NK-92 (cell line): ENCODE results near the gene ACOXL.

Experiments used
- DNase-seq: peaks from one replicate; lab custom pipeline; 2025; ENCODE audit not compliant: unreplicated experiment; lab: John Stamatoyannopoulos, UW

ACOXL gene

DNA sequence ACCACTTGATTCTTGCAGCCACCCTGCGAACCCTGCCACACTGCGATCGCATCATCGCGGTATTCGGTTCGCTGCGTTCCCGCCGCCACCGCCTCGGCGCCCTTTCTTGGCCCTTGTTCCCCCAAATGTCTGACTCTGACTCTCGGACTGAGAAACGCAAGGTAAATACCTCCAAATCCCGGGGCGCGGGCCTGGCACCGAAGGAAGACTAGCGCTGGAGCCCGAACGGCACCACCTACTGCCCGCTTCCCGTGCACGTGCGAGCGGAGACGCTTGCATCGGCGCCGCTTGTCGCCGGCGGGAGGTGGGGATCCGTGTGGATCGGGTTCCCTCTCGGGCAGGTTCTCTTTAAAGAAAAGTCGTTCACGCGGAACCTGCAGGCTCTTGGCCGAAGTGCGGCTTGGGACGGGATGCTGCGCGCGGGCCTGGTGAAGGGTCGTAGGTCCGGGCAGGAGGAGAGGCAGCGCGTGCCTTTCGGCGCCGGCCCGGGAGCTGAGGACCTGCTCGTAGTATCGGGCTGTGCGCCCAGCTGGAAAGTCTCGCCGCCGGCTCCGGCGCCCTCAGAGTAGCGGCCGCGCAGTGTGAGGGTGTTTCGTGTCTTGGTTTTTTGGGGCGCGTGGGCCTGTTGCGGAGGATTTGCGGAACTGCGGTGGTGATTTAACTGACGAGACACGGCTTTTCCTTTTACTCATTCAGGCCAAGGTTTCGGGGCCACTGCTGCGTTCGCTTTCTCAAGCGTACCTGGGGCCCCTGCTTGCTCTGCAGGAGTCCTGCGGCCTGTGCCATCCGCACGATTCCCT is 388.9 kb downstream of the ACOXL start:
- DNase-seq: no peak

GRCh38 chr2:111121828-111122630 is 389.7 kb downstream of the ACOXL start:
- DNase-seq: no peak

- DNase-seq: no peak
These were observed 390.5 kb downstream of the ACOXL start for GRCh38 chr2:111122631-111123421.

DNA sequence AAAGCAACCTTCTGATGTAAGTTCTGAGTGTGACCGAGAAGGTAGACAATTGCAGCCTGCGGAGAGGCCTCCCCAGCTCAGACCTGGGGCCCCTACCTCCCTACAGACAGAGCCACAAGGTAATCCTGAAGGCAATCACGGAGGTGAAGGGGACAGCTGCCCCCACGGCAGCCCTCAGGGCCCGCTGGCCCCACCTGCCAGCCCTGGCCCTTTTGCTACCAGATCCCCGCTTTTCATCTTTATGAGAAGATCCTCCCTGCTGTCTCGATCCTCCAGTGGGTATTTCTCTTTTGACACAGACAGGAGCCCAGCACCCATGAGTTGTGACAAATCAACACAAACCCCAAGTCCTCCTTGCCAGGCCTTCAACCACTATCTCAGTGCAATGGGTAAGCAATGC is 391.4 kb downstream of the ACOXL start:
- no peak for DNase-seq

- no peak for DNase-seq
These were observed 394.2 kb downstream of the ACOXL start for GRCh38 chr2:111126581-111126980.

DNA sequence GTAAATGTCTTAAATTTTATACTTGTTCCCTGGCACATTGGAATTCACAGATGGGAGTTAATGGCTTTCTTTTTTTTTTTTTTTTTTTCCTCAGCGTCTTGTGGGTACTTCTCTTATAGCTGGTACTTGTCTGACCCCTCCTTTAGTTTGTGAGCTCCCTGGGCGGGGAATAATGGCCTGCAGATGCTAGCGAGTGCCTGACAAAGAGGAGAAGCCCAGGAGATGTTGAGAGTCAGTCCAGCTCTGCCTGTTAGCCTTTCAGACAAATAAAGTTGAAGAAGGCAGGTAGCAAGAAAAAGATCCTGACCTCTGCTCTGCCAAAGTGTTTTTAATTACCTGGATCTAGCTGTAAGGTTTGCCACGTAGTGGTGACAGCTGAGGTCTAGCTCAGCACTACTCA is 395.0 kb downstream of the ACOXL start:
- no peak for DNase-seq

GRCh38 chr2:111128096-111128495 is 395.7 kb downstream of the ACOXL start:
- no peak for DNase-seq

GRCh38 chr2:111133603-111134002 is 401.2 kb downstream of the ACOXL start:
- no peak for DNase-seq

GRCh38 chr2:111134055-111134454 is 401.7 kb downstream of the ACOXL start:
- DNase-seq: no peak

- no peak for DNase-seq
These were observed 403.0 kb downstream of the ACOXL start for GRCh38 chr2:111135237-111135909.

DNA sequence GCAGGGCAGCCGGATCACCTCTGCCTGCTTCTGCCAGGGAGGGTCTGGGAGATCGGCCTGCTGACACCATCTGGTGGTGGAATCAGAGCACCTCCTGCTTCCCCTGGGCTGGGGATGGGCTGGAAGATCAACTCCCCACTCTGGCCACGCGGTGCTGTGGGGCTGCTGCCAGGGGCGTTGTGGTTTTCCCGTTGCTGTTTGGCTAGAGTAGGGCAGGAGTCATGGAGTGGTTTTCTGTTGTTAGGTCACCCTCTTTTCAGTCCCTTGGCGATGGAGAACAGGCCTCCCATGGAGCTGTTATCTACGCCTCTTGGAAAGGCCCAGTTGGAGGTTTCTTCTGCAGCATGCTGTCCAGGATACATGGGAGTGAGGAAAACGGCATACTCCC is 403.5 kb downstream of the ACOXL start:
- DNase-seq: no peak

DNA sequence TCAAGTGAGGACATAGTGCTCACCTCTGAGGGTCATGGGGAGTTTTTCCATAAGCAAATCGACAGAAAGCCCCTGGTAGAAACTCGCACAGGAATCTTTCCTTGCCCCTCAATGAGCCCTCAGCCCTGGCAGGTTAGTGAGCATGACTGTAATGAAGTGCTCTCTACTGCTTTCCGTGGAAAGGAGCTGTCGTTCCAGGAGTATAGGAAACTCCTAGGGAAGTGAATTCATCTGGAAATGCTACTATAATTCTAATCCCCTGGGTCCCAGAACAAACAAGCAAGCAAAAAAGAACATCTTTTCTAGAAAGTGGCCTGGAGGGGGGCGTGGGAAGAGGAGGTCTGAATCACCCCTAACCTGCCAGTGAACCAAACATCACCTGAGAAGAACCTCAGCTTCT is 406.5 kb downstream of the ACOXL start:
- no peak for DNase-seq

- DNase-seq: no peak
These were observed 407.4 kb downstream of the ACOXL start for GRCh38 chr2:111139637-111140317.

DNA sequence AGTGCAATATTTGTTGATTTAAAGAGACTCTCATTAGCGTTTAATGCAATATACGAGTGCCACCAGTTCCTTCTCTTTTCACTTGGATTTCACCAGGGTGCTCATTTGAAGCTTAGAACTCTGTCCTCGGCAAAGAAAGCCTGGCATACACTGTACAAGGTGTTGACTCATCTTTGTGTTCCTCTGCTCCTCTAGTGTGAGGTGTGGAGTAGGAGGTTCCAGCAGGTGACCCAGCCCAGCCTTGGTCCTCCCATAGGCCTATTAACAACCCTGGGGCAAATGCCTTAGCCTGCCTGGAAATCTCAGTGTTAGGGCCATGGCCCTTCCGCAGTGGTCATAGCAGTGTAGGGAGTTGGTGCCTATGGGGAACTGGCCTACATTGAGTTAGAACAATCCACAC is 408.4 kb downstream of the ACOXL start:
- no peak for DNase-seq

GRCh38 chr2:111142101-111142500 is 409.7 kb downstream of the ACOXL start:
- no peak for DNase-seq

DNA sequence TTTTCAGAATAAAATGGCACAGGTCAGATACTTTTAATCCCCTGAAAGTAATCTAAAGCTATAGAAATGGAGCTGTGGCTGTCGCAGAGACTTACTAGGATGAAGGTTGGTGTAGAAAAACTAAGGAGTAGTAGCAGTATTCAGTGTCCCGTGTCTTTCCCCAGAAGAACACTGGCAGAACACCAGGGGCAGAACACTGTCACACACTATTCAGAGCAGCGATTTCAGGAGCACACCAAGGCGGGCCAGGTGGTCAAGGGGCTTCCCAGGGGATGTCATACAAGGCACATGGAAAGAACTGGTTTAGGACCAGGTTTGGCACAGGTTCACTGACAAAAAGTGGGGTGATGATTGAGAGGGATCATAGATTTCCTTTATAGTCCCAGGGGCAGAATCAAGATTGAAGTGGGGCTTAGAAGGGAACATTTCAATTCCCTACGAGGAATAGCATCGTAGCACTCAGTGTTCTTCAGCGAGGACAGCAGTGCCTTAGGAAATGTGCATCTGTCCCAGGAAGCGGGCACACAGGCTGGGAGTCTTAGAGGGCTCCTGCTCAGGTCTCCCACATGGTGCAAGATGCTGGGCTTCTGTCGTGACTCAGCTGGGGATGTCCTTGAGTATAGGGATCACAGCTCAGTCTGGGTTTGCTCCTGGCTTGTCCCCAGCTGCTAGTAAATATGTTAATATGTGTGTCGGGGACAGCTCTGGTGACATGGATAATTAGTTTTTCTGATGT is 410.9 kb downstream of the ACOXL start:
- no peak for DNase-seq

DNA sequence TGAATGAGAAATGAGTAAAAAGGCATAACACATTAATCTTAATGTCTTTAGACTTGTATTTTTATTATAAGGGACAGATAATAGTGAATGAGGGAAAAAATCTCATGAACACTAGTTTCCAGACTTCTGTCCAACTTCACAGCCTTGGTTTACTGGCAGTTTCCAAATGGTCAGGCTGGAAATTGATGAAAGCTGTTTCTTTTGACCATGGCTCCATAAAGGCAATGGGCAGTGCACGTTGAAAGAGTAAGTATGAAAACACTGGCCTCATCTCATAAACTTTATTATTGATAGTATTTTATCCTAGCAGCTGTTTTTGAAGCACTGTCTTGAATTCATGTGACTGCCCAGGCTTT is 411.4 kb downstream of the ACOXL start:
- no peak for DNase-seq

DNA sequence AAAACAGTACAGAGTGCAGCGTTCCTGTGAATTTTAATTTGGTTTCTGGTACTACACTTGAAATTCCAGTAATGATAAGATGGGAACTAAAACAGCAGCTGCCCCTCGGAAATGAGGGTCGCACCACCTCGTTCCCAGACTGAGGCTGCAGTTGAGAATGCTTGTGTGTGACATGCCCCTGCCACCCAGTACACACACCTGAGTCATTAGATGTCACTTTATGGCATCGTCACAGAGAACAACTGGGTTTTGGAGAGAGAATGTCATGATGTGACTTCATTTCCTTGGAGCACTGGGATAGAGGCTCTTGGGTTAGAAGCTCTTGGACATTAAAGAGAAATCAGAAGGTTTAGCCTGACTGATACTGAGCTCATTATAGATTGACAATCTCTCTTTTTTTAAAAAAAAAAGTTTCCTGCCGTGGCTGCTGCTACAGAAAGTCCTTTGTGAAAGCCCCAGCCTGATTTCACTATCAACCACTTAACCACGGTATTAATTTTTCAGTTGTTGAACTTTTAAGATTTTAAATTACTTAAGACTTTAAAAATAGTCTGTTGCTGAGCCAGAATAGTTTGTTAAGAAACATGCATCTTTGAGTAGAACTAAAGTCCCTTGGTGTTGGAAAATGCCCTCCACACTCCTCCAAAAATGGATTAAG is 412.9 kb downstream of the ACOXL start:
- no peak for DNase-seq

GRCh38 chr2:111145951-111146350 is 413.6 kb downstream of the ACOXL start:
- no peak for DNase-seq
